Stimulated activated CD8-positive, alpha-beta memory T cell treated with anti-CD3 and anti-CD28 coated beads, Interleukin-15, amount 100 ng/mL, for 24 hours (primary cell): ENCODE measurements around the gene HS6ST3.
"Not testable (repeated sequence)": the region's sequence is repeated elsewhere in the genome, so short reads cannot be mapped to it uniquely, and the experiment has no call there.

Experiments used
- DNase-seq: peaks from one replicate; pipeline ENCODE4 v3.0.0-alpha.2; 2020; ENCODE audit warnings: low read depth

HS6ST3 gene

DNA sequence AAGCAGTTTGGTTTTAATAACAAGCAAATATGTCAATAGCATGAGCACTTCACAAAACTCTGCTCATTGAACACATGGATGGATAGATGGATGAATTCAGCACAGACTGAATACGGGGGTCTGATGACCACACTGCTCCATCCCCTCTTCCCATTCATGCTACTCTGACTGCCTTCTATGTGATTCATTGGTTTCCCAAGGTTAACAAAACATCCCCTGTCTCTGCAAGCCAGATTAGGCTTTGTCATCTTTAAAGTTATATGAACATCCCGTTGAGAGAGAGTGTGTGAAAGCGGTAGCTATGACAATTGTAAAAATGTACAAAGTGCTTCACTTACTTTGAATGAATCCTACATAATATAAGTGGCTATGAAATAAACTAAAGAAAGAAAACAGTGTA is 651.9 kb downstream of the HS6ST3 start:
- DNase-seq, result no peak

DNA sequence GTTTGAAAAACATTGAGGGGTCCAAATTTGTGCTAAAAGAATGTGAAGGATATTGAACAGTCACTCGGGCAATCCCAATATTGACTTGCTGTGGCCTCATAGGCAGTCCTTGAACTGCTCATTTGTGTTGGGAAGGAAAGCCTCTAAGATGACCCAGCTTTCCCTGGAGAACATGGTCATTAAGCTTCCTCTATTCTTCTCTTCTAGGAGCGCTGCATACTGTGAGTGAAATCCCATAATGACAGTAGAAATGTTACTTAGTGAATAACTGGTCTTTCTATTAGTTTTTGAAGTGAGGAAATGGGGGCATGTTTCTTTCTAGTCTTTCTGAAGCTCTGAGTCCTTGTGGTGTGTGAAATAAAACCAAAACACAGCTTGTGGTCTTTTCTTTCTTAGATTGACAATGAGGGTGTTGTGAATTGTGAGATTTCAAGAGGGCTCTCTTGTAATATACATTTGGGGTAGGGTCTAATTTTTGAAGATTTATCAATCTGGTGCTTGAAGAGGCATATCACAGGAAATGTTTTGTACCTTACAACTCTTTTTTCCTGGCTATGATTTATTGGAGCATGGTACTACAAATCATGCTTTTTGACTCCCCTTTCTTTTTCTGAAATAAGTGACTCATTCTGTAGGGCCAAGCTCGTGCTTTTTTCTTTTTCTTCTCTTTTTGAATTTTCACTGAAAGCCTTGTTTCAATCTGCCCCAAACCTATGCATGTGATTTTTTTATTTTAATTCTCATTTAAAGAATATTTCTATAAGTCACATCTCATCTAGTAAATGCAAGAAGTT is 653.6 kb downstream of the HS6ST3 start:
- DNase-seq, result no peak

DNA sequence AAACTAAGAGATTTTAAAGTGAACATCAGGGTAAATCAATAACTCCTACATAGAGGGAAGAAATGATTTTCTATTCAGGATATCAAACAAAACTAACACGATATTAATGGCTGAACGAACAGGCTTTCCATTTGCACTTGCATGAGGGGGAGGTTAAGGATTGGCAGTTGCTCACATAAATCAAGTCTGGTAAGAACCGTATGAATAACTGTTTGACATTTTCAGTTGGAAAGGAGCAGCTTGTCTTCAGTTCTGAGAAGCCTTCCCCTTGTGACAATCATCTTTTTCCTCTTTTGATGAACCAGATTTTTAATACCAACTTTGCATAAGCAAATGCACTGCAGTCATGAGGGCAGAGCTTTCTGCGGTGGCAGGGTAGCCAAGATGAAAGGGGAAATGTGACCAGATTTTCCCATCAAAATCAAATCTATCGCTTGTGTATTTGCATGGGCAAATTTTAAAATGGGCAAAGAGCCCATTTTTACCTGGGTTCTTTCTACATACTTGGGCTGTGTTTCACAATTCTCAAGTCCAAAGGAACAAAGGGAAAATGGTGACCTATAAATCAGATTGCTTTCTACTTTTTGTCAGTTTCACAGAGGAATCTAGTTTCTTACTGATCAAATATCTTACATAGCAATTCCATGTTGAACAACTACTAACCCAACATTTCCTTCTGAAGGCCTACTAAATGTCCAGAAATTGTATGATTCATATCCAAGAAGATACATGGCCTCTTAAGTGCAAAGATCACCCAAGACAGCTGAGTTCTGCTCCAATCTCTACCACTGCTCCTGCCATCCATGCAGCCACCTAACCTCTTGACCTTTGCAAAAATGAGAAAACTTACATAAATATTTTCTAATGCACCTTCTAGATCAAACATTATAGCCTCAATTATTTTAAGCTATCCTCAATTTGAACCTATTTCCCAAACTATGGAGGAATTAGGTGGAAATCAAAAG is 654.7 kb downstream of the HS6ST3 start:
- no peak for DNase-seq

DNA sequence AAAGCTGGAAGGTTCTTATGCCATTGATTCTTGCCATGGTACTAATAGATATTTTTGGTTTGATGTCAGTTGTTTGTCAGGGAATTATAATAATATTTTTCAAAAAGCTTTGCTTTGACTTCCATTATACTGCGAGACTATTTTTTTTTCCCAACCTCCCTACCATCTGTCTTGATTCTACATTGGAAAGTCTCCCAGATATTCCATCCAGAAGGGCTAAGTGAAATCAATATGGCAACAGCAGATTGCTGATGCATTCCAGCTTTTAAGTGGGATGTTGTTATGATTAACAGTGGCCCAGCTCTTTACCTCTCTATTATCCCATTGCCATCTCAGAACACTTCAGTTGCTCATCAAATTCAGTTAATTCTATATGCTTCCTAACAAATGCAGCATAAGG is 657.0 kb downstream of the HS6ST3 start:
- no peak for DNase-seq

DNA sequence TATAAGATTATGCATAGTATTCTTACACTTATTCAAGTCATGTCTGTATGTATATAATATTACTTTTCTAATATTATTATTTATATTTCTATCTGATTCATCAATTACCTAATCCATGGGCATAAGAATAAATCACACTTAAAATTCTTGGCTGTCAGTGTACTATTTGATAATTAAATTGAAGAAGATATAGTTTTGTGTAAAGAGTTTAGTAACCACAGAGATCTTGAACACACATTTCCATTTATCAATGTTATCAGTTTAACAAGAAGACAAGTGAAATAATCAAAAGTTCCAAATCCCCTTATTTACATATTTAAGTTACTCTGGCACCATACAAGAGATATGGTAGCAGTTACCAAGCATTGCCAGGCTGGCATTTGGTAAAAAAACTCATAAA is 659.9 kb downstream of the HS6ST3 start:
- no peak for DNase-seq

DNA sequence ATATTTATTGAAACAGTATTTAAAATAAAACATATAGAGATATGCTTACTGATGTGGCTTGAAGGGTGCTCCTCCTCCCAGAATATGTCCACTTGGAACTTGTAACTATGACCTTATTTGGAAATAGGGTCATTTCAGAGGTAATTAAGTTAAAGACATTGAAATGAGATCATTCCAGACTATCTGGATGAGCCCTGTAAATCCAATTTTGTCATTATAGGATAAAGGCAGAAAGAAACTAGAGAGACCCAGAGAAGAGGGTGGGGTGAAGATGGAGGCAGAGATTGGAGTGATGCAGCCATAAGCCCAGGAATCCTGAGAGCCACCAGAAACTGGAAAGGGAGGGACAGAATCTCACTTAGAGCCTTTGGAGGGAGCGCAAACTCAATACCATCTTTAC is 661.2 kb downstream of the HS6ST3 start:
- no peak for DNase-seq

DNA sequence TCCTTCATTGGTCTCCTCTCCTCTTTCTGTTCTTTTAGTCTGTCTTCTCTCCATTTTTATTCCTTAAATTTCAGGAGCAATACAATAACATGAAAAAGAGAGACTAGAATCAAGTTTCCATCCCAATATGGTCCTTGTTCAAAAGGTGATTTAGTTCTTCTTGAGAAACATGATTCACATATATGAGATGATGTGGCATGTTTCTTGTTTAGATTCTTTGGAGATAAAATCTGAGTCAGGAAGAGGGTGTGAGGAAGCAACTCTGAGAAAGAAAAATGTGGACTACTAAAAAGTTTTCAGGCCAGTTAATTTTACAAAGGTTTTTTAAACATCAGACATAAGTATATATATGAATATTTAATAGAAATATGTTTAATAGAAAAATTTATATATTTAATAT is 673.0 kb downstream of the HS6ST3 start:
- DNase-seq, result no peak

DNA sequence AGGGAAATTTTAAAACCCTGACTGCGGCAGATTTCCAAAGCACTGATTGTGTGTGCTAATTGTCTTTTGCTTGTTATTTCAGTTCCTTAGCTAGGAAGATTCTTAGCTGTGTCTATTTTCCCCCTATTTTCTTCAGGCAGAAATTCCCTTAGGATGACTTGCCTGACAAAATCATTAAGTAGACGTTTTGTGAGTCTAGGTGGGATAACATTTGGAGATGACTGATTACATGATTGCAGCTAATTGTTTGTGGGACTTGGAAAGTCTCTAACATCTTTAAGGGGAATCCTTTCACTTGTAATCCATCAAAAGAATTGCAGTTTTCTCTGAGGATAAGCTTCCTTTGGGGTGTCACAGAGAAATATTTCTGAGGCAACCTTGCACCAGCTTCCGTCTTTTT is 676.4 kb downstream of the HS6ST3 start:
- no peak for DNase-seq

DNA sequence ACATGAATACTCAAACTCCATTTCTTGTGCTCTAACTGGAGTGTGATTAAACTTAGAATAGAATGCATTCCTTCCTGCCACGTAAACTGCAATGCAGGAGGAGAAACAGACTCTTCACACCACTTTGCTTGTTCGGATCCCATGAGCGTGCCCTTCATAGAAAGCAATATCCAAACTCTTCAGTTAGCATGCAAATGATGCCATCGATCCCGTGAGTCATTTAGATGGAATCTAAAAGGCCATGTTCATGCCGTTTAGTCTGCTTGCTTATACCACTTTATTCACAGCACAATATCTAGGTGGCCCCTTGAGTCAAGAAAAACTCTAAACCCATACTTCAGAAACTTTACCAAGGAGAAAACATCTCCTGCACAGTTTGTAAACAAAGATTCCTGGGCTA is 678.6 kb downstream of the HS6ST3 start:
- DNase-seq, result no peak

DNA sequence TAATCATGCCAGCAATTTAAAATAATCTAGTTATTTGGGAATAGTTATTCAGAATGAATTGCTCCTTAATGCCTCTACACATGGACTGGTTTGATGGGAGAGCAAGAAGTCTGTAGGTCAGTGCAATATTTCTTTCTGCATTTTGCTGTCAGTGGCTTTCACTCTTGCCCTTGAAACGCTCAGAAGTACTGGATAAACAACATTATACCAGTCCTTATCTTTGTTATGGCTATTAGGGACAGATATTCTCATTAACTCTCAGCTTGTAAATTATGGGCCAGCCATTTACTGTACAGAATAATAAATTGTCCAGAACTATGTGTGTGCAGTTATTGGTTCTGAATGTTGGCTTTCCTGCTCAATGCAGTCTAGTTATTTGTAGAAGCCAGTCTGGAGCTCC is 680.0 kb downstream of the HS6ST3 start:
- DNase-seq, result no peak

DNA sequence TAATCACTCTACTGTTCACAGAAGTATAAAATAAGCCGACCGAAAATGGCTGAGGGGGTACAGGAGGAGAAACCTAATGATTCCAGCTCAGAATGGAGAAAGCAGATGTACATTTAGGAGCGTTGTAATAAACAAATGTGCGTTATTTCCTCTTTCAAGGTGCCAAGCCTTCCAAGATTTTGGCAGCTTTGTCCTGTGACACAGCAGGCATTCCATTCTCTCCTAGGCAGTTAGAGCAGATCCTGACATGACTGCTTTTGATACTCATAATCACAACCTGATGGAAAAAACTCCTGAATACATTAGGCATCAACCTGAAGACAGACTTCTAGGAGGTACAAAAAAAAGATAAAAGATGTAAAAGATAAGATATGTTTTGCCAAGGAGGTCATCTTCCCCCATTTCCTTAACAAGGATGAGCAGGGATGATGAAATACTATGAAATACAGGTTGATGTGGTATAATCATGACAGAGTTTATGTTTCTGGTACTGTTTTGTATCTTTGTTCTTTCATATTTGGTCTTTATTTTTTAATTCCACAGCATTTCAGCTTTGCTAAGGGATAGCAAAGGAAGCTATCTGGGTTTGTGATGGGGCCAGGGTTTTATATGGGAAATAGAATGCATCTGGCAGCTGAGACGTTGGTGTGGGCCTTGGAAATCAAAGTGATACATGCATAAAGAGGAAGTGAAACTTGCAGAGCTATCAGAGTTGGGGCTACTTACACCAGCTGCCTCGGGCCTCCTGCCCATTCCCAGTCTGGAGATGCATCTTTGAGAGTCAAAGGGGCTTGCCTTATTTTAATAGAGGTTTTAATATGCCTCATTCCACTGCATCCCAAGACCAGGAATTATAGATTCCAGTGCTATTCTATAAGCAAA is 681.8 kb downstream of the HS6ST3 start:
- DNase-seq, result no peak

DNA sequence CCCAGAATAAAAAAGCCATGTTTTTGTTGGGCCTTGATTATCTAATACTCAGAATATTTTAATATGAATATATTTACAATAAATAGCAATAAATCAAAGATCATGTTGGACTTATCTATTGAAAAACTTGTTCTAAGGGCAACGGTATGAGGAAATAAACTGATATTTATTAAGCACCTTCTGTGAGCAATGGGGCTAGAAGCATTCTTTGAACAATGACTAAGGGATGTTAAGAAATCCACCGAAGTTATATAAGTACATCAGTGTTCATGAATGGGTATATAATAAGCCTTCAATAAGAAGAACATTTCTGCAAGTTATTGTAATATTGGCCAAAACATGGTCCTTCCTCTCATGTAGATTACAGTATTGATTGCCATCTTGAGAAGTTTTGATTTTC is 682.5 kb downstream of the HS6ST3 start:
- DNase-seq, result no peak

DNA sequence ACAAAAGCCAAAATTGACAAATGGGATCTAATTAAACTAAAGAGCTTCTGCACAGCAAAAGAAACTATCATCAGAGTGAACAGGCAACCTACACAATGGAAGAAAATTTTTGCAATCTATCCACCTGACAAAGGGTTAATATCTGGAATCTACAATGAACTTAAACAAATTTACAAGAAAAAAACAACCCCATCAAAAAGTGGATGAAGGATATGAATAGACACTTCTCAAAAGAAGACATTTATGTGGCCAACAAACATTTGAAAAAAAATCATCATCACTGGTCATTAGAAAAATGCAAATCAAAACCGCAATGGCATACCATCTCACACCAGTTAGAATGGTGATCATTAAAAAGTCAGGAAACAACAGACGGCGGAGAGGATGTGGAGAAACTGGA is 688.4 kb downstream of the HS6ST3 start:
- not testable (repeated sequence) for DNase-seq

DNA sequence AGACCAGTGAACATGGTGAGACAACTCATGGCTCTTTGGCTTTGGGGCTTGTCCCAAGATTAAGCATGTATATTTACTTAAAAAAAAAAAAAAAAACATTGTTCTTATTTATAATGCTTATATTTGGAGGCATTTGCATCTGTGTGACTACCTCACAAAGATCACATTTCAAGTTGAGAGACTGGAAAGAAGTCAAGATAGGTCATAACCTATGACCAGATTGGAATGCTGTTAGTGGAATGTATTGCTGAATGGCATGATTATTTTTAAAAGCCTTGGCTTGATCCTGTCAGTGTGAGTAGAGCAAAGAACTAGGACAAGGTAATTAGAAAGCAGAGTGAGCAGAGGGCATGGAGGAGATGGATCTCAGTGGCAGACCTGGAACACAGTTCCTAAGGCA is 689.8 kb downstream of the HS6ST3 start:
- DNase-seq, result no peak

DNA sequence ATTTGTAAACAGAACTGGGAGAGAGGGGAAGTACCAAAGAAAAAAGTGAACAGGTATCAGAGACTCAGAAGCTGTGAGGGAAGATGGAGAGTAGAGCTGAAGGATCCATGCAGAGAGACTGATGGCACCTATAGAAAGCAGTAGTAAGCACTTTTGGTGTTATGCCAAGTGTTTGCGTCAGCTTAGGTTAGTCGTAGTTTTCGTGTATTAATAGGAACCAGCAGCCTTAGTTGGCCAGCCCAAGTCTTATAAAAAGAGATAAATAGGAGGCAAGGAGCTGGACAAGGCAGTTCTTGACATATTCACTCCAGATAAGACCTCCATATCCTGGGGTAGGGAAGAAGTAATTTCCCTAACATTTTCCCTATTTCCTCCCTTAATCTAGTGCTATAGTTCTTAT is 690.2 kb downstream of the HS6ST3 start:
- DNase-seq, result no peak

DNA sequence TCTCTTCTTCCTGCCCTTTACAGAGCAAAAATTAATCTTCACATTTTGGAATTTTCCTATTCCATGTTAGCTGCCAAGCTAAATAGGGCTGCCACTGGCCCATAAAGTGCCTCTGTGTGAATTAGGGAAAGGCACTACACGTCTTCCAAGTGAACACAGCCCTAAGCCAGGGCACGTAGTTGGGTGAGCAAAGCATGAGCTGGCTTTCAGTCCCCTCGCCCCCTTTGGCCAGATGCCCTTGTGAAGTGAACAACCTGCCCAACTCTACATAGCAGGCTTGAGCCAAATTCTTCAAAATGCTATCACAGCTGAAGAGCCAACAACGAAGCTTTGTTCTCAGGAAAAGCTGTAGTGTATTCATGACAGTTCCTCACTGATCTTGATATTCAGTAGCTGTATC is 691.2 kb downstream of the HS6ST3 start:
- no peak for DNase-seq

DNA sequence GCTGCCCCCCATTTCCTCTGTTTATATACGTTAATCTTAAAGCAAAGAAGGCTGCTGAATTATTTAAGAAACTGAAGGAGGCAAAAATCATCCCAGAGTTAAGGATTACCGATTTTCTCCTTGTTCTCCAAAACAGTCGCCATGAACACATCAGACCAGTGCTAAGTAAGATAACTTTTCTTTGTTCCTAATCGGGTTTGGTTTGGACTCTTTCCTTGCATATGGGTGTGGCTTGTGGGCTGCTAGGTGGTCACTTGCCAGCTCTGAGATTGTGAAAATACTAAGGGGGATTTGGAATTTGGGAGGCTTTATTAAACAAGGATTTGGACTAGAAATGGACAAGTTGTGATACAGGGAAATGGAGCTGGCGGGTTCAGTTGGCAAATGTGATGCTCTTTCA is 692.3 kb downstream of the HS6ST3 start:
- no peak for DNase-seq

DNA sequence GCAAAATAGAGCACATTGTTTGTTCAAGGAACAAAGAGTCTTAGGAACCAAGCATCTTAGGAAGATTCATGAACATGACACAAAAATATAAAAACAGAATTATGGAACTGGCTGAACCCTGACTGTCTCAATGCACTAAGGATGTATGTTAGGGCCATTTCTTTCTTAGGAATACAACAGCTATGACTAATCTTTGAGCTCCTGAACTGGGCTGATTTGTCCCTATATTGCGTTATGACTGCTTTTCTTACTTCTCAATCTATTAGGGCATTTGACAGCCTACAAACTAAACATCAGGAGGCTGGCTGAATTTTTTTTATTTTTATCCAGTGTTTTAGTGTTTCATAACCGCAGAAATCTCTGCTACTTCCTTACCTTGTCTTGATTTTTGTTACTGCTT is 693.1 kb downstream of the HS6ST3 start:
- no peak for DNase-seq

DNA sequence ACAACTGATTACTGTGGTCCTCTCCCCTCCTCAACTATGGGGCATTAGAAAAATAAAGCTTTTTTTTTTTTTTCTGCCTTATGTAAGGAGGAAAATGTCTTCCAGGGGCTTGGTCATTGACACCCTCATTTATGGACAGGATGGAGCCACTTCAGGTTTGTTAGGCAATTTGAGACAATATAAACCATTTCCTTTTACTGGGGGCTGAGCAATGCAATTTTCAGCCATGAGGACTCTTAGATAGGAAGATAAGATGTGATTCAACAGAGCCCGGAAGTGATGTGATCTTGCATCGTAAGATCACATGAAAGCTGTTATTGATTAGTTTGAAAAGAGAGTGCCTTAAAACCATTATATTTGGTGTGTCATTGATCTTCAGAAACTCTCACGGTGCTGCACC is 693.6 kb downstream of the HS6ST3 start:
- DNase-seq, result no peak

DNA sequence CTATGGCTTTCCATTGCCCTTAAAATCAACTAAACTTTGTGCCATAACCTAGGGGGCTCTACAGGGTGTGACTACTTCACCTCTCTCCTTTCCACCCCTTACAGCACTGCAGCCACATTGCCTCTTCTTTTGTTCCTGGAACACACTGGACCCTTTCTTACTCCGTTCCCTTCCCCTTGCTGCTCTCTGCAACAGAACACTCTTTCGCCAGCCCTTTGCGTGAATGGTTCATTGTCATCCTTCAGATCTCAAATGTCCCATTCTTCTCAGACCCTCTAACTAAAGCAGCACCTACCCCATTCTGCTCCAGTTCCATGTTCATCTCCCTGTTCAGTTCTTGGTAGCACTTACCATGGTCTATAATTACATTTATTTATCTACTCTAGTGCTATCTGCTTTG is 696.1 kb downstream of the HS6ST3 start:
- no peak for DNase-seq

DNA sequence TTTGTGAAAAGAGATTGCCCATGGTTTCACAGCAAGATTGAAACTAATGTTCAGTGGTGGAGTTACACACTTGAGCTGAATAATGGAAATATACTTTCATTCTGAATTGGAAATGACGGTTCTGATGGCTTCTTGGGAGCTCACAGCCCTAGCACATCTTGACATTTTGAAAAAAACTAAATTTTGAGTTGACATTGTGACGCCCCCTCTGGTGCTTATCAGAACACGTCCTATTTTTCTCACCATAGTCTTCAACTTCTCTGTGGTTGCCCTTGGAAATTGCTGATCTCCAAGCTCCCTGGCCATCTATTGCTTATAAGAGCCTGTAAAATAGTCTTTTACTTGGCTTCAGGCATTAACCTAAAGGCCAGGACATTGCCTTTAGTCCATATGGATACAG is 702.3 kb downstream of the HS6ST3 start:
- DNase-seq, result no peak

DNA sequence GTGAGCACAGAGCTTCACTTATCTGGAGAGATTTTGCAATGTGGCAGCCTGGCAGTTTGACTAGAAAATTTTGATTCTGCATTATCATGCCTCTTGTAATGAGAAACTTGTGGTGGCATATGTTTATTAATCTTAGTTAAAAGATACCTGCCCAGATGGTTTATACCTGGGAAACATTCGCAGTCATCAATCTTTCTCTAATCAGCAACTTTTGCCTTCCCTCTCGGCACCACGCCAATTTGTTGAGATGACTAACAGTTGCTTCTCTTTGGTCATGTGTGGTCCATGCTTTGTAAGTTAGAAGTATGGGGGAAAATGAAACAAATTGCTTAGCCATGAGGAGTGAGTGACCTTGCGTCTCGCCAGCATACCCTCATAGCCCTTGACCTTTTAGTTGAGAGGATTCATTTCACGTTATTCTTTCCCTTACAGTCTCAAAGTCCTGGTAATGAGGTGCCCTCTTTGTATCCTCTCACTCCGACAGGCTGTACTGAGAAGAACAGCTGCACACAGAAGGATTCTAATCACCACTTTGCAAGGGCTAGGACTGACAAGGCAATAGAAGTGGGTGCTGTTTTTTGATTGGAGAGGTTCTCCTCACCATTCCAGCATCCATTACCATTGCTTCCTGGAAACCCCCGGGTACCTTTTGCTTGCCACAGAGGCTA is 703.0 kb downstream of the HS6ST3 start:
- DNase-seq, result no peak
